Kidney (tissue), 14 donors: ENCODE data around the gene SGCB. TPM values are rescaled to one million over a fixed set of nuclear protein-coding genes. Genes with fewer than 3 reads are reported as not detected.

ENCODE experiments used
- DNase-seq, 5 donors: peaks; one replicate each; pipeline ENCODE4 v3.0.0-alpha.2; 2013 to 2020
- FAIRE-seq: peaks from 2 replicates; lab custom pipeline; 2012; peaks lifted over from hg19 to GRCh38; lab: Jason Lieb, UNC
- H3K27ac ChIP-seq, 2 donors: one replicate each; pipeline ENCODE4 v1.7.0; 2013; ENCODE audit warnings: low read depth in 2 of 2, low read length in 2 of 2, inconsistent platforms in 1 of 2
- H3K27me3 ChIP-seq: one replicate; pipeline ENCODE4 v1.7.1; 2013; ENCODE audit warnings: low read length, inconsistent platforms; ENCODE audit not compliant: control insufficient read depth, insufficient read depth
- H3K36me3 ChIP-seq, 3 donors: one replicate each; pipeline versions ENCODE4 v1.7.0 to v1.7.1; 2013; ENCODE audit warnings: low read length in 3 of 3, control low read depth in 1 of 3, inconsistent platforms in 1 of 3; ENCODE audit not compliant: insufficient read depth in 3 of 3, control insufficient read depth in 2 of 3
- H3K4me1 ChIP-seq, 3 donors: one replicate each; pipeline versions ENCODE4 v1.7.0 to v1.7.1; 2013; ENCODE audit warnings: low read length in 3 of 3, inconsistent platforms in 1 of 3, low read depth in 1 of 3; ENCODE audit not compliant: control insufficient read depth in 2 of 3, insufficient read depth in 2 of 3
- H3K4me3 ChIP-seq, 3 donors: one replicate each; pipeline versions ENCODE4 v1.7.0 to v1.8.1; 2013; ENCODE audit warnings: low read length in 3 of 3, control low read depth in 1 of 3, inconsistent platforms in 1 of 3
- H3K9ac ChIP-seq, 3 donors: one replicate each; pipeline versions ENCODE4 v1.7.0 to v1.7.1; 2013; ENCODE audit warnings: low read length in 3 of 3, control low read depth in 1 of 3, inconsistent platforms in 1 of 3
- H3K9me3 ChIP-seq, 3 donors: one replicate each; pipeline versions ENCODE4 v1.7.0 to v1.7.1; 2013; ENCODE audit warnings: low read length in 3 of 3, control low read depth in 1 of 3, inconsistent platforms in 1 of 3; ENCODE audit not compliant: control insufficient read depth in 2 of 3, insufficient read depth in 1 of 3
- intact Hi-C: fragments of 100-400 bp; cut with DNase I; formaldehyde crosslinking; loops from one replicate; pipeline ENCODE4 v1.11.1; 2022
- polyA plus RNA-seq: library from polyadenylated mRNA; stranded (reverse); fragments of 350-450 nt; fragmentation: Illumina TruSeq; extraction: RNeasy Lipid Tissue Mini Kit (QIAGEN cat#74804); gene quantifications from one replicate; pipeline ENCODE4 v1.2.3, GENCODE V29; 2014; ENCODE audit warnings: low read depth, low replicate concordance; ENCODE audit not compliant: insufficient read depth
- total RNA-seq: library from RNA; stranded (reverse); fragmentation: NEBNext Ultra II Directional; extraction: Animal tissue kit (Norgen Biotek cat#: 25700); gene quantifications from one replicate; pipeline ENCODE4 v1.2.1, GENCODE V29; 2021
- TF ChIP-seq, protein P1 (sequence below): IDR thresholded peaks from 3 replicates; pipeline ENCODE4 v1.5.1; 2012; ENCODE audit warnings: mild to moderate bottlenecking, moderate library complexity, borderline replicate concordance; ENCODE audit not compliant: insufficient read depth; ENCODE audit errors: extremely low read depth
- donor health status: control.
- donor health status: control.
- donor health status: control.
- donor health status: control.
- donor health status: control.
- donor health status: DM: yes; HTN: yes; CAD: no.
- donor health status: Normal renal cell carcinoma (clear cell type).

Gene SGCB
- total and polyA plus RNA-seq, 2 donors from 2014 or later = 30.7 to 43.9 TPM

DNA sequence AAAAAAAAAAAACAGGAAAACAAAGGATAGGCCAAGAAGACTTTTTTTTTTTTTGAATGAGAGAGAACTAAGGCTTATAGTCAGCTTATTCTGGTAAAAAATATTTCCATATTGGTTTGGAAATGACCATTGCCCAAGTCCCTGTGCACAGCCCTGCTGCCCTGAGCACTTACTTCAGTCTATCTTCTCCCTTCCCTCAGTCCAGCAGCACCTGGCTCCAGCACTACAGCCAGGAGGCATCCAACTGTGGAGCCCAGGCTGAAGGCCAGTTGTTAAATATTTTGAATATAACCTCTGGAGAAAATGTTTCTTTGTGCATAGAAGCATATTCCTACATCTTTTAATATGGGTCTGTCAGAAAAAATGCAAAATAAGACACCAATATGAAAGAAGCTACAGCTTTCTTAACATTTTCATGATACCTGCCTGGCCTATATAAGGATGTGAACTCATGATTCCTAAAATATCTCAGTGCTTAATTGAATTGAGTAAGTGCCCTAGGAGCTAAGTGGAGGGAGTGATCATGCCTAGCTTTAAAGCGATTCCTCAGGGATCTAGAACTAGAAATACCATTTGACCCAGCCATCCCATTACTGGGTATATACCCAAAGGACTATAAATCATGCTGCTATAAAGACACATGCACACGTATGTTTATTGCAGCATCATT is 32.4 kb downstream of the SGCB start:
- Histone ChIP-seq H3K4me1 (no peaks in the 10 kb centered on the region), H3K4me3 (no peak overlapping the region), H3K9ac (no peak overlapping the region), H3K9me3 (no peaks in the 10 kb centered on the region), H3K27ac (no peak overlapping the region), H3K36me3 (no peaks in the 10 kb centered on the region), H3K27me3 (no peaks in the 10 kb centered on the region)
- DNase-seq (no peak), FAIRE-seq (no peak)
- TF ChIP-seq, protein P1, sequence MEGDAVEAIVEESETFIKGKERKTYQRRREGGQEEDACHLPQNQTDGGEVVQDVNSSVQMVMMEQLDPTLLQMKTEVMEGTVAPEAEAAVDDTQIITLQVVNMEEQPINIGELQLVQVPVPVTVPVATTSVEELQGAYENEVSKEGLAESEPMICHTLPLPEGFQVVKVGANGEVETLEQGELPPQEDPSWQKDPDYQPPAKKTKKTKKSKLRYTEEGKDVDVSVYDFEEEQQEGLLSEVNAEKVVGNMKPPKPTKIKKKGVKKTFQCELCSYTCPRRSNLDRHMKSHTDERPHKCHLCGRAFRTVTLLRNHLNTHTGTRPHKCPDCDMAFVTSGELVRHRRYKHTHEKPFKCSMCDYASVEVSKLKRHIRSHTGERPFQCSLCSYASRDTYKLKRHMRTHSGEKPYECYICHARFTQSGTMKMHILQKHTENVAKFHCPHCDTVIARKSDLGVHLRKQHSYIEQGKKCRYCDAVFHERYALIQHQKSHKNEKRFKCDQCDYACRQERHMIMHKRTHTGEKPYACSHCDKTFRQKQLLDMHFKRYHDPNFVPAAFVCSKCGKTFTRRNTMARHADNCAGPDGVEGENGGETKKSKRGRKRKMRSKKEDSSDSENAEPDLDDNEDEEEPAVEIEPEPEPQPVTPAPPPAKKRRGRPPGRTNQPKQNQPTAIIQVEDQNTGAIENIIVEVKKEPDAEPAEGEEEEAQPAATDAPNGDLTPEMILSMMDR = no peak
- intact Hi-C loops = no loop called here

DNA sequence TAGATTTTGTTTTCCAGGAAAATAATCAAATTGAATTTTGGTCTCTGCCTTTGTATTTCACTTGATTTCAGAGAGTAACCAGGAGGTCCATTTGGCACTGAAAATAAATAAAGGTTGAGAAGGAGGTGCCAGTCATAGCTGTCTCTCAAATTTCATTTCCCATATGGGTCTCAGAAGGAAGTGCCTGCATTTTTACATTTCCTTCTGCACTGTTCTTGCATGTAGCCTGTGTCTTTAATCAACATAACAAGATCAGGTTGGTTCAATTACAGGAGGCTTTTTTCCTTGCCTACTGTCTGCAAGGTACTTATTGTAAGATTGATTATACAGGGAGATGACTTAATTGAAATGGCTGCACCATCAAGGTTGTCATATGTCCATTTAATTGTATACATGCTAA is 33.7 kb downstream of the SGCB start:
- DNase-seq (no peak), FAIRE-seq (no peak)
- no peaks in the 10 kb centered on the region for H3K27me3 ChIP-seq
- no peak overlapping the region for H3K4me3 ChIP-seq
- intact Hi-C loops = no loop called here
- no peaks in the 10 kb centered on the region for H3K9me3 ChIP-seq
- TF ChIP-seq, protein P1 = no peak
- H3K36me3 ChIP-seq = no peaks in the 10 kb centered on the region
- no peaks in the 10 kb centered on the region for H3K4me1 ChIP-seq
- no peak overlapping the region for H3K9ac ChIP-seq
- no peak overlapping the region for H3K27ac ChIP-seq

DNA sequence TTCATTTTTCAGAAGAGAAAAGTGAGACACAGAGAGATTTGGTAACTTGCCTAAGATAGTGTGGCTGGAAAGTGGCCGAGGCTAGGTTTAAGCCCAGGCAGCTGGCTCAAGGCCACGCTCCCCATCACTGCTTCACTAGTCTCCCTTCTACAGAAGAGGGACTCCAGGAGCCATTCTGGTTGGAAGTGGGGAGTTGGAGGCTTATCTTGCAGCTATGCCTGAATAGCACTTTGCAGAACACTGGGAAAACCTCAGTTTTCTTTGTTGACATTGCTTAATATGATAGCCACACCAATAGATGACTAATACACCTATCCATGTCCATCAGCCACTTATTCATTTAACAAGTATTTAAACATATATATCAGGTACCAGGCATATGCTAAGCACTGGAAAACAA is 36.5 kb downstream of the SGCB start:
- Histone ChIP-seq H3K27ac (no peak overlapping the region), H3K27me3 (no peaks in the 10 kb centered on the region), H3K4me1 (peaks cover 0 to 6% (median 2%) of the 10 kb centered on the region in 3 donors), H3K9ac (no peak overlapping the region), H3K36me3 (no peaks in the 10 kb centered on the region), H3K9me3 (no peaks in the 10 kb centered on the region), H3K4me3 (no peak overlapping the region)
- TF ChIP-seq, protein P1 = no peak
- no peak for FAIRE-seq
- no peak for DNase-seq
- intact Hi-C loops = no loop called here
